ENCODE measurements around the gene PRDM8. TPM values are rescaled to one million over a fixed set of nuclear protein-coding genes. Genes with fewer than 3 reads are reported as not detected.
"Not testable (repeated sequence)": the region's sequence is repeated elsewhere in the genome, so short reads cannot be mapped to it uniquely, and the experiment has no call there.

Gene PRDM8
- total RNA-seq, 1 donor from 2014 or later: 2.6 TPM

DNA sequence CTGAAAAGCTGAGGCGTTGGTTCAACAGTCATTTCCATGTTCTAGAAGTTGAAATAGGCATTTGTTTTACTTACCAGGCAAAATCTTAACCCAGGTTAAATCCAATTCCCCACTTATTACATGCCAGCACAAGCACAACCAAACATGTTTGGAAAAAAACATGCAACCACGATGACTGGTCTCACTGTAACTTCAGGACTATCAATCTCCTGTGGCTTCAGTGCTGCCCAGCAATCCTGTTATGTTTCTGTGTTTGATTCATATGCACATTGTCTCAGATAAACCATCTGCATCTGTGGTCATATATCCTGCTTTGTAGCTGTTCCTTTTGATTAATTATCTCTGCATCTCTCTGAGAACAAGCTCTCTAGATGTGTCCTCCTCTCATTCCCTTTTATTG is 28.3 kb downstream of the PRDM8 start:
- no peak for DNase-seq (ENCODE audit: low spot score)

DNA sequence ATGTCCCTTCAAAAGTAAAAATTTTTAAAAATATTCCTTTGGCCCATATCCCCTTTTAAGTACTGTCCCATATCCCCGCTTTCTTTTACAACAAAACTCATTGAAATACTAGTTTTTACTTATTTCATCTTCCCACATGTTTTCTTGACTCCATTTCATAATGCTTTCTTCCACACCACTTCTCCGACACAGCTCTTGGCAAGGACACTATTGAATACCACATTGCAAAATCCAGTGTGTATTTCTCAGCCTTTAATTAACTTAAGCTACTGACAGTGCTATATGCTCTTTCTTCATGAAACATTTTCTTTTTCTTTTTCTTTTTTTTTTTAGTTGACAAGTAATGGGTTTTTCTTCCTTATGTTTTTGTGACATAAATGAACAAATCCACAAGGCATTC is 28.8 kb downstream of the PRDM8 start:
- DNase-seq (ENCODE audit: low spot score): no peak

DNA sequence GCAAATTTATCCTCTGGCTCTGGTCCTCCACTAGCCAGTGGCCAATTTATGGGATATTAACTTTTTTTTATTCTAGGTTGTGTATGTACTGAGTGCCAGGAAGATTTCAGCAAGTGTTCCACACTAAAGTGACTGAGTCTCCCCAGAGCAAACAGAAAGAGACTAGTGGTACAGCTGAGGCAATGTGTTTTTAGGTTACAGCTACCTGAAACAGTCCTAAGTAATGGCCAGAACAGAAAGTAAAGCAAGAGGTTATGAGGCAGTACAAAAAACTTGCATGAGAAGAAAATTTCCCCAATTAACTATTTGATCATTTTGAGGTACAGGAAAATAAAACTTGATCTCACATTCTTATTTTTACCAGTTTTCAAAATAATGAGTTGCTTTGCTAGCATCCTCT is 31.2 kb downstream of the PRDM8 start:
- no peak for DNase-seq (ENCODE audit: low spot score)

DNA sequence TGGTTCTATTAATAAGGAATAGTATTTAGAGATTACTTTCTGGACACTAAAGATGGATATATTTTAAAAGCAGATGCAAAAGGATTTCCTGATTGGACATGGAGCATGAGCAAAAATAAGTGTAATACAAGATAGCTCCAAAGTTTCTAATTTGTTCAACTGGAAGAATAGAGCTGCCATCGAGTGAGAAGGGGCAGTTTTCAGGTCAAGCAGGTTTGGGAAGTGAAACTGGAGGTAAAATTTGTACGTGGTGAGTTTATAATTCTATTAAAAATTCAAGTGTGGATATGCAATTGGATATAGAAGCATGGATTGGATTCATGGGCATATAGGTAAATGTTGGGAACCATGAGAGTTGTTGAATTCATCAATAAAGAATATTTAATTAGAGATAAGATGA is 31.8 kb downstream of the PRDM8 start:
- no peak for DNase-seq (ENCODE audit: low spot score)

DNA sequence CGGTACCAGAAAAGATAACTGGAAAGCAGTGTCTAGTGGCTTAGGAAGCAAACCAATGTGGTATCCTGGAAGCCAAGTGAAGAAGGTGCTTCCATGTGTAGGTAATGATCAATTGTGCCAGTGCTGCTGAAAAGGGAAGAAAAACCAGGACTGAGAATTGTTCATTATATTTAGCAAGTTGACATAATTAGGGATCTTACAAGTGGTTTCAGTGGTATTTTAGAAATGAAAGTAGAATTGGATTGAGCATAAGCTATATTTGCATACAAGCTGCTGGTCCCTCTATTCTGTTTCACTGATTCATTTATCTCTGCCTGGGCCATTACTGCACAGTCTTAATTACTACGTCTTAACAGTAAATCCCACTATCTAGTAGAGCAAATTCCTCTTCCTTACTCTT is 32.3 kb downstream of the PRDM8 start:
- no peak for DNase-seq (ENCODE audit: low spot score)

DNA sequence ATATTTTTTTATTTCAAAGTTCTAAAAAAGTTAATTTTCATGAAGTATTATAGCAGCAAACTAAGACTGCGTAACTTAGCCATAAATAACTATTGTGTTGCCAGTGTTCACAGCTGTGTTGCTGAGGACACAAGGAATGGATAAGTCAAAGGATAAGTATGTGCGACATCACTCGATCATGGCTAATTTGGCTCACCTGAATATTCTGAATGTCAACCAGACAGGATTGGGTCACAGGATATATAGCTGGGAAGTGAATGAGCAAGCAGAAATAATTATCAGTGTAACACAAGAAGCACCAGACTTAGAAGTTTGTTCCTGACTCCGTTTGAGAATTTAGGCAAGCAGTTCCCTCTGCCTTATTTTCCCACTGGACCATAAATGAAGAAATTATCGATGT is 33.9 kb downstream of the PRDM8 start:
- no peak for DNase-seq (ENCODE audit: low spot score)

DNA sequence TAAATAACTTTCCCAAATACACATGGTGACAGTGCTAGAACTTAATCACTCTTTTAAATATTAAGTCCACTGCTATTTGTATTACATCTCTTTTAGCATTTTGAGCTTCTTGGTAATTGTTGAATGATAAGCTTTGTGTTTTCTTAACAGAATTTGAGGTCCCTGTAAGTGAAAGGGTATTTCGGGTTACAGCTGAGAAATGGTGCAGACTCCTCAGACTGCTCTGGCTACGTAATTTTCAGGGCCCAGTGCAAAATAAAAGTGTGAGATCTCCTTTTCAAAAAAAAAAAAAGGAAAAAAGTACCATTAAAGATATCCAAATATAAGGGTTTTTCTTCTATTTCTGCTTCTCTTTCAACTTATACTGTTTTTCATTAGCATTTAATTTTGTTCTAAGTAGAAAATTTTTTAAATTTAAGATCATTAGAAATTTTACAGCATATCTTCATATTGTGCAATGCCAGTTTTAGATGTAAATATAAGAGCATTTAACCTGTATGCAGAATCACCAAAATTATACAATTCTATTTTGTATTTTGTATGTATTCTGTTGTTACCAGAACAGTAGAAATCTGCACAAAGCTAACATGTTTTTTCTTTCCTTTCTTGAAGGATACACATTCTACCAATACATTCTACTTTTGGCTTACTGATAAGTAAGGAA is 35.5 kb downstream of the PRDM8 start:
- DNase-seq (ENCODE audit: low spot score): no peak

DNA sequence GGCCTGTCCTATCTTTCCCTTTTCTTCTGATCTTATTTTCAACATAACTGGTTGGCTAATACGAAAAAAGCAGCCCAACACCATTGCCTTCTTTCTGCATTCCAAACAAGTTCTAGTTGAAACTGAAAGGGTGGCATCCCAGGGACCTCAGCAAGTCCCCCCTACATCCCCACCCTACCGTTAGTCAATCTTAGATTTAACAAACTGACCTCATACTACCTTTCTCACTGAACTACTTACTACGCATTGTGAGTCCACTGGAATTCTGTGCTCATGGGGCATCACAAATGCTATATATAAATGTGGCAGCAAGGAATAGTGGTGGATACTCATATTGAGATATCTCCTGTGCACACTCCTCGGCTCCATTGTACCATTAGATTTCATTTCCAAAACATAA is 36.1 kb downstream of the PRDM8 start:
- no peak for DNase-seq (ENCODE audit: low spot score)

DNA sequence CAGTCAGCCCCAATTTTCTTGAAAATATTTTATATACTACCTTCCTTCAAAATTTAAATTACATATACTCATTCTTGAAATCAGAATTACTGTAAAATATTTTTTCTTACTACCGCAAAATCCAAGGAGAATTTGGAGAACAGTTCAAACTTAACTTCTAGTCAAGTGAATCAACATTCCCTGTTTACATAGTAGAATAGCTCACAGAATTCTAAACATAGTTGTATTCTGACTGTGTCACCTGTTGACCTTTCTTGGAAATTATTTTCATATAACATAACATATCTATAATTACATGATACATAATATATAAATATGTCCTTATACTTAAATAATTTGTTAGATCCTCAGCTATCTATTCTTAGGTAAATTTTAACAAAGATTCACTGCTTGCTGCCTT is 38.1 kb downstream of the PRDM8 start:
- no peak for DNase-seq (ENCODE audit: low spot score)

DNA sequence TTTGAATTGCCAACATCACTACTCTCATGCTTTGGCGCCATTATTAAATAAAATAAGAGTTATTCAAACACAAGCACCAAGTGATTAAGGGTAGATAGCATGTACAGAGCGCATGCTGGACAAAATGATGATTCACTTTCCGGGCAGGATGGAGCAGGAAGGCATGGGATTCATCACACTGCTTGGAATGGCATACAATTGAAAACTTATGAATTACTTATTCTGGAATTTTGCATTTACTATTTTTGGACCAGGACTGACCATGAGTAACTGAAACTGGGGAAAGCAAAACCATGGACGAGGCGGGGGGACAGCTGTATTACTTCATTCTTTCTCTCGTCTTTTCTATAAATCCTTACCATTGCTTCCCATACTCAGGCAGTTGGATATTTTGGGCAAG is 40.7 kb downstream of the PRDM8 start:
- DNase-seq (ENCODE audit: low spot score): no peak

DNA sequence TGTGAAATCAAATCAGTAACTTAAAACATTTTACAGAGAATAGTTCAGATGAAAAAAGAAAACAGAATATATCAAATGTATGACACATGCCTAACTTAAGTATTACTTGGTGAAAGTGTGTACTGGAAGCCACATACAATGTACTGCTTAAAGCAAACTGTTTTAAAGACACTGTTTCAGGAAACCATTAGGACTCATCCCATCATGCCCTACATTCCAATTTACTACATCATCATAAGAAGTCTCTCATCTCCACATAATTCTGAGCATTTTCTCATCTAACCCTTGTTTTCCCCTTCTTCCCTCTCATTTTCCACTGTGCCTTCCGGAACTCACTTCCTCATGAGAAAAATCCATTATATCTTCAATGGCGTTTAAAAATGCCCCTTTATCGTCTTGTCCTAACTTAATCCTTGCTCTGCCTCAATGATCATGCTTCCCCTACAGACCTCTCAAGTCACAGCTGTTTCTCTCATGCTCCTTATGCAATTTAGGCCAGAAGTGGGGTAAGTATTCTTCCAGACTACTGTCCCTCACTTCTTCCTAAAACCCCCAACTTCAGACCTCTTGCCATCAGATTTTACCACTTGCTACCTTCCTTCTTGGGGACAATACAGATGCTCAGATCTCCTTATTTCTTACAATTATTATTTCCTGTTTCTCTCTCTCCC is 42.3 kb downstream of the PRDM8 start:
- no peak for DNase-seq (ENCODE audit: low spot score)

DNA sequence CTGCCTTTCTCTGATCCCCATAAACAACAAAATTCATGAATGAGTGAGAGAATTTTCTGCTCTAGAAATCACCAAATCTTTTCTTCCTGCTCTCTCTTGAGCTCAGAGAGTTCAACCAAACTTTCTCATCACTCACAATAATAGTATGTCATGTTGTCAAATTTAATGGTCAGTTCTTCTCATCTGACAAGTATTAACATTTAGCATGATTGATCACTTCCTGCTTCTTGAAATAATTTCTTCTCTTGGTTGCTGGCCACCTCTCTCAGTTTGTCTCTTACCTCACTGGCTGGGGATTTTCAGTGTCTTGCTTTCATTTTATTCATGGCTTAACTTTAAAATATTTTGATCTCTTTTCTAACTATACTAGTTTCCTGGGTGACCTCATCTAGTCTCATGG is 43.7 kb downstream of the PRDM8 start:
- no peak for DNase-seq (ENCODE audit: low spot score)

DNA sequence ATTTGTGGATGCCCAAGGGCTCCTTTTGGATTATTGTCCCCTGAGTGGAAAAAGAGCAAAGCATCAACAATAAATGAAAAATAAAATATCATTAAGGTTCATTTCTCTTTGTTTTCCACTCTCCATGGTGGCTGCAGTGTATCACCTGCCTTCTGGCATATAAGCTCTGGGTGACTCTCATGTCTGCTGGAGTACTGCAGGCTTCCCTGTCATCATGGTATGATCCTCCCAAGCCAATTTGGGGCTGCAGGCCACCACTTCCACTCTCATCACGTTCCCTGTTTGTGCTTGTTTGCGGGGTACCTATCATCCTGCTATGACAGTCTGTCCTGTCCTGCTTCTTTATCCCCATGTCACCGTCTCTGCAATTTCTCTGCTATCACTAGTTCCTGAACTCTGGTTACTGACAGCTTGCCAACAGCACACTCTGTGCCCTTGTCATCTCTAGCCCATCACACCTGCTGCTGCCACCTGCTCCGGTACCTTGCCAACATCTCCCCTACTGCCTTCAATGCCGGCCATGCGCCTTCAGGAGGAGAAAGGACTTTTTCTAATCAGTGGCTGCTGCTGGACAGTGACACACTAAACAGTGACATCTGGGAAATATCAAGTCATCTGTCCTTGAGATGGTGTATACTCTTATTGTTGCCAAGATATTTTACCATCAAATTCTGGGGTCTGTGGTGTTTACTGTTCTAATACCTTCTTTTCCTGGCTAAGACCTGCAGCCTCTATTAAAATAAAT is 46.1 kb downstream of the PRDM8 start:
- no peak for DNase-seq (ENCODE audit: low spot score)

DNA sequence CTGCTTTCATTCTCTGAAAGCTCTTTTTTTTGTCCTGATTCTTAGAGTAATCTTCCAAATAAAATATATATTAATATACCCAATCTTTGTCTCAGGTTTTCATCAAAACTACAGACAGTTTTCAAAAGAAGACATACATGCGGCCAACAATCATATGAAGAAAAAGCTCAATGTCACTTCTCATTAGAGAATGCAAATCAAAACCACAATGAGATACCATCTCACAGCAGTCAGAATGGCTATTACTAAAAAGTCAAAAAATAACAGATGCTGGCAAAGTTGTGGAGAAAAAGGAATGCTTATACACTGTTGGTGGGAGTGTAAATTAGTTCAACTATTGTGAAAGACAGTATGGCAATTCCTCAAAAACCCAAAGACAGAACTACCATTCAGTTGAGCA is 50.2 kb downstream of the PRDM8 start:
- not testable (repeated sequence) for DNase-seq (ENCODE audit: low spot score)

DNA sequence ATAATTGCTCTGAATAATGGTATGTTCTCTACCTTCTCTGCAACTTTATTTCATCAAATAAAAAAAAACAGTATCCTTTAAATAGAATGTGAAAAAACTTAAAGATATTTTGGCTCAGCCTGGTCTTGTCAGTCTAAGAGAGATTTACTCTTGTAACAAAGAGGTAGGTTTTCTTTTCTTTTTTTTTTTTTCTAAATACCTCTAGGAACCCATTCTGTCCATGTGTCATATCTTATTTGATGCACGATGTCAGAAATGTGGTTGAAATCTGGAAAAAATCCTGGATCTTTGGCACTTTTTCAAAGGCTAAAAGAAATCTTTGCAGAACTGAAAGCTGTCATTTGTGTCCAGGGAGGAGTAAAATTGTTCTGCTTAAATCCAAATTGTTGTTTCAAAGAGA is 51.8 kb downstream of the PRDM8 start:
- no peak for DNase-seq (ENCODE audit: low spot score)

DNA sequence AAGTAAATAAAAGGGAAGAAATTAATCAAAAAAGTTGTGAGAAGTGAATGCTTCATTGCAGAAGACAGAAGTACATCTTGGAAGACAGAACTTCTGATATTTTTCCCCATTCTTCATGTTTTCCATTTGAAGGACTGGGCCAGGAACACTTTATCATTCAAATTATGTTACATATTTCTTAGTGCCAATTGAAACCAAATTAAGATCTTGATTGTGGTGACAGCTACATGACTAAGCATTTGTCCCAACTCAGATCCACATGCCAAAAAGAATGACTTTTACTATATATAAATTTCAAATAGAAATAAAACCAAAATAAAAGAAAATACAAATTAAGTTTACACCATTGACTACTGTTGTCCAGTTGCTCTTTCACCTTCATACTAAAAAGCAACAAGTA is 55.1 kb downstream of the PRDM8 start:
- DNase-seq (ENCODE audit: low spot score): no peak

DNA sequence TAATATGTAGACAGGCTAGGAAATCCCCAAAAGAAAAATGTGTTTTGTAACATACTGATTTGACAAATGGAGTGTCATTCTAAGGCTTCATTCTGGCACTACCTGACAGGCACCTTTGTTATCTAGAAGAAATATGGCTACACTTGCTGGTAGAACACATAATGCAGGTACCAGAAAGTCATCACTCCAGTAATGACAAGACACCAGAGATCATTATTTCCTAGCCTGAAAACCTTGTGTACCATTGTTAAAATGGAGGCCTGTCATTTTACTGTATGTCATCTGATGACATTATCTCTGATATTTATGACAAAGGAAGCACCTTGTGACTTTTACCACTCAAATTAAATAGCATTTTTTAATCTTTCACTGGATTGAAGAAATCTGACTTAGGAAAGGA is 55.6 kb downstream of the PRDM8 start:
- DNase-seq (ENCODE audit: low spot score): no peak

DNA sequence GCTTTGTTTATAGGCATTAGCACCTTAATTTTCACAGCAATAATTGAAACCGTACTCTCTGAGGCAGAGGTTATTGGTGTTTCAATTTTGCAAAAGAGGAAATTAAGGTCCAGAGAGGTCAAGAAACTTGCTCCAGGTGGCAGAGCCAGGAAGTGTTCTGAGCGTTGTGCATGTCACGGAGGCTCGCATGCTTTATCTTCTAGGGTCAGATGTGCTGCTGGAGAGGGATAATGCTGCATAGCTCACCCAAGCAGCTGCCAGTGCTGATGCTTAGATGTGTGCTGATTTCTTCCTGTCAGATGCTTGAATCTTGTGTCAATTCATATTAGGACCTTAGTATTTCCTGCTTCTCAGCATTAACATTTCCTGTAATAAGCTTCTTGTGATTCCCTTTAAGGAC is 56.2 kb downstream of the PRDM8 start:
- no peak for DNase-seq (ENCODE audit: low spot score)

Measured in mesenteric fat pad (tissue), 1 donor.